Measurements from ENCODE around the gene CCDC188.
A peak's percentile ranks its signal among the peaks of the same experiment; 100 is the strongest.

Gene CCDC188

DNA sequence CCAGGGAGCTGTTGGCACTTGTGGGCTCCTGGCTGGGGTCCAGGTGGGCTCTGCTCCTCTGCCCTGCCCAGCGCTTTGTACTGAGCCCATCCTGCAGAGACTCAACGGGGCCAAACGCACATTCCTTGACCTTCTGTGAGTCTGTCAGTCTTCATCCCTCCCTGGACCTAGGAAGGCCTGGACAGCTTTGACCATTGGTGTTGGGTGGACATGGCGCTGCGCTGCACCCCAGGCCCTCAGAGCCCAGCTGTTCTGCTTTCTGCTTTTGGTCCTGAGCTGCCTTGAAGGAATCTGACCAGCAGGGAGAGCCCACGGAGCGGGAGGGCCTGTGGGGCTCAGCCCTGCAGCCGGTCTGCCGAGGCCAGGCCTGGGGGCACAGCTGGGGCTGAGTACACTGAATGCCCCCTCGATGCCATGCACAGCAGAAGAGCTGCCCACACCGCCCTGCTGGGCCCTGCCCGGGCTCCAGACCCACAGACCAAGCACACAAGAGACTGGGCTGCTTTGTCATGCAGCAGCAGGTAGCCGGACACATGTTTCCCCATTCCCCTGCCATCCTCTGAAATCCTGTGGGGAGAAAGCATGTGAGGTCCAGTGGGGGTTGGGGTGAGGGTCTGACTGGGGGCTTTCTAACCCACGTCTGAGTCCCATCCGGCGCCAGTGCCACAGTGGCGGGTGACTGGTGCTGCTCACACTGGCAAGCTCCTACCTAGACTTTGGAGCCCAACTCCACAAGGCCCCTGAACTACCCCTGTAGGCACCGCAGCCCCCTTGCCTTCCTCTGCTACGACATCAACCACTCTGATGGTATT is 24.1 kb upstream of the CCDC188 start:
- no peak for DNase-seq (ENCODE audit: insufficient read length, low spot score)
- TF ChIP-seq, protein P1, sequence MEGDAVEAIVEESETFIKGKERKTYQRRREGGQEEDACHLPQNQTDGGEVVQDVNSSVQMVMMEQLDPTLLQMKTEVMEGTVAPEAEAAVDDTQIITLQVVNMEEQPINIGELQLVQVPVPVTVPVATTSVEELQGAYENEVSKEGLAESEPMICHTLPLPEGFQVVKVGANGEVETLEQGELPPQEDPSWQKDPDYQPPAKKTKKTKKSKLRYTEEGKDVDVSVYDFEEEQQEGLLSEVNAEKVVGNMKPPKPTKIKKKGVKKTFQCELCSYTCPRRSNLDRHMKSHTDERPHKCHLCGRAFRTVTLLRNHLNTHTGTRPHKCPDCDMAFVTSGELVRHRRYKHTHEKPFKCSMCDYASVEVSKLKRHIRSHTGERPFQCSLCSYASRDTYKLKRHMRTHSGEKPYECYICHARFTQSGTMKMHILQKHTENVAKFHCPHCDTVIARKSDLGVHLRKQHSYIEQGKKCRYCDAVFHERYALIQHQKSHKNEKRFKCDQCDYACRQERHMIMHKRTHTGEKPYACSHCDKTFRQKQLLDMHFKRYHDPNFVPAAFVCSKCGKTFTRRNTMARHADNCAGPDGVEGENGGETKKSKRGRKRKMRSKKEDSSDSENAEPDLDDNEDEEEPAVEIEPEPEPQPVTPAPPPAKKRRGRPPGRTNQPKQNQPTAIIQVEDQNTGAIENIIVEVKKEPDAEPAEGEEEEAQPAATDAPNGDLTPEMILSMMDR (IDR thresholded peaks at IDR 0.05; ENCODE audit: insufficient read depth, missing control alignments): peak; percentile 30
- FAIRE-seq: no peak

DNA sequence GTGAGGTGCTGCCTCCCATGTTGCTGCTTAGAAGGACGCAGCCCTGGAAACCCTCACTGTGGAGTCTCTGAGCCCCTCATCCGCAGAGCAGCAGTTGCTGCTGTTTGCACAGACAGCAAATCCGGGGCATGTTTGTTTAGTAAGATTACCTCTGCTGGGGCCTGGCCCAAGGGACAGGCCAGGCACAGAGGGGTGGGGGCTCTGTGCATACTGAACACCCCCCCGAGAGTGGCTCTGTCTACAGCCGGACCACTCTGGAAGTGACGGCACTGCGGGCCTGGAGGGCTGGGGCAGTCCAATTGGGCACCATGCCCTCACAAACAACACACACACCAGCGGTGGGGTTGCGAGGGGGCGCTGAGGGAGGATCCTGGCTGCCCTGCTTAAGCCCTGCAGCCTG is 22.9 kb upstream of the CCDC188 start:
- DNase-seq (ENCODE audit: insufficient read length, low spot score) (no peak), FAIRE-seq (no peak)
- TF ChIP-seq, protein P1 (IDR thresholded peaks at IDR 0.05; ENCODE audit: insufficient read depth, missing control alignments): no peak

DNA sequence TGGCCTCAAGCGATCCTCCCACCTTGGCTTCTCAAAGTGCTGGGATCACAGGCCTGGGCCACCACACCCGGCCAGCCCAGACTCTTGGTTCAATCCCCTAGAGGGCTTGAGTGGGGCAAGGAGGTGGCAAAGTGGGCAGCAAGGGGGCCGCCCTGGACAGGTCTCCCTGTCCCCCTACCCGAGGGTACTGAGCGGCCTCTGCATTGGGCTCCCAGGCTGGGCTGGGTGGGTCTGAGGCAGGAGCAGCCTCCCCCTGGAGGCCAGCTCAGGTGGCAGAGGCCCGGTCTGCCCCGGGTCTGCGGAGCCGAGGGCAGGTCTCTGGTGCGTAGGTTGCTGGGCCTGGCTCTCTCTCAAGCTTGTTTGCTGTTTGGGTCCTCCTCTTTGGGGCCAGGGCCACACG is 22.4 kb upstream of the CCDC188 start:
- TF ChIP-seq, protein P1 (IDR thresholded peaks at IDR 0.05; ENCODE audit: insufficient read depth, missing control alignments): no peak
- DNase-seq (ENCODE audit: insufficient read length, low spot score): no peak
- FAIRE-seq: no peak

DNA sequence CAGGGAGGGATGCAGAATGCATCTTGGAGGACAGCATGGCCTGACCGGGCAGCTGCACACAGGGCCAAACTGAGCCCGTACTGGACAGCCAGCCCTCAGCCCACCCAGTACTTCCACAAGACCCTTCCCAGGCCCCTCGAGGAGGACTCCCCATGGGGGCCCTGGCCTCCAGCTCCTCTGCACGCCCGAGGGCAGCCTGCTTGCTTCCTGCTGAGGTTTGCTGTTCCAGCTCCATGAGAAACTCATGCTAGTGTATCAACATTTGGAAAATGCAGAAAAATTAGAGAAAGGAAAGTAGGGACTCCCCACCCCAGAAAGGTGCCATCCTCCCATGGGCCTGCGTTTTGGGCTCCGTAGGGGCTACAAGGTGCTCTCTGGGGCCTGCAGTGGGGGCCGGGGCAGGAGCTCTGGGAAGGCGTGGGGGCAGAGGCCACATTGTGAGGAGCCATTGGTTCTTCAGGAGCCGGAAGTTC is 21.3 kb upstream of the CCDC188 start:
- FAIRE-seq: no peak
- DNase-seq (ENCODE audit: insufficient read length, low spot score): no peak
- TF ChIP-seq, protein P1 (IDR thresholded peaks at IDR 0.05; ENCODE audit: insufficient read depth, missing control alignments): no peak

DNA sequence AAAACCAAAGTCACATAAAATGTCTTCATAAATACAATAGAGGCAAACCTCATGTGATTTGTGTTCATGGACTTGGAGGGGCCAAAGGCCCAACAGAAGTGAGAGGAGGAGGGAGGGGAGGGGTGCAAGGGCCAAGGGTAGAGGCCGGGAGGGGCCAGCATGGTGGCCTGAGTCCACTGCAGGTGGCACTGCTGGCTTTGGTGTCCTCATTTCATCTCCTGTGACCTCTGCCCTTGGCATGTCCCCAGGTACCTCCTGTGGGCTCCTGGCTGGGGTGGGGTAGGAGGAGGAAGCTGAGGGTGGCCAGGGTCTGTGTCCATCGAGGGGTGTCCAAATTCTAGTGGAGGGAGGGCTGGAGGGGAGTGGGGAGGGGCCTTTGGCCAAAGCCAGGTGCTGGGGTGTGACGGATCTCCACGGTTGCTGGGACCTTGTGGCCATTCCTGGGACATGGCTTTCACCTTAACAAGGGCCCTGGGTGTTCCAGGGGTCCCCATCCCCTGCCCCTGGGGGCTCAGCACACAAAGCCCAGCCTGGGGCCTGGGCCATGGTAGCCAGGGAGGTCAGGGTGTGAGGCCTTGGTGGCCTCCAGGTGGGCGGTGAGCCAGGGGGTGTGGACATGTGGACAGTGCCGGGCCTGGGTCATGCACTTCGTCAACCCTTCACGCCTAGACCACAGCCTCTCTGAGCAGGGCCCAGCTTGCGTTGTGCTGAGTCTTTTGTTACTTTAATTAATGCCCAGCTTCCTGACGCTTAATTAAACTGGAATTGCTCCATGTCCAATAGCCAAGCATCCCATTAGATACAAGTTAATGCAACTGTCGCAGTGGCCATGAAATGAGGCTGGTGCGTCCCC is 20.7 kb upstream of the CCDC188 start:
- TF ChIP-seq, protein P1 (IDR thresholded peaks at IDR 0.05; ENCODE audit: insufficient read depth, missing control alignments): no peak
- no peak for FAIRE-seq
- no peak for DNase-seq (ENCODE audit: insufficient read length, low spot score)

DNA sequence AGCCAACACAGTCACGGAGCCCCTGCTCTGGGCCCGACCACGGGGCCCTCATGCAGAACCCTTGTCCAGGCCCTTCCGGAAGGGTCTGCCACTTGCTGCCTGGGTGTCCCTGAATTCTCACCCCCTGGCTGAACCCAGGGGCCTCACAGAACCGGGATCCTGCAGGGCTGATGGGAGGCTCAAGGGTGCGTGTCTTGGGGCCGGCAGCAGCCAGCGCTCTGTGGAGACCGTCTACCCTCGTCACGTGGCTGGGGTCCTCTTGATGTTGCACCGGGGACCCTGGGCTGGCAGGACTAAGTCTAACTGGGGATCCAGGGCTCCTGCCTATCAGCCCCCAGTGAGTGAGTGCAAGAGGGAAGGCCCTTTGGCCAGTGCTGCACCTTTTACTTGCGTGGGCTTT is 19.3 kb upstream of the CCDC188 start:
- TF ChIP-seq, protein P1 (IDR thresholded peaks at IDR 0.05; ENCODE audit: insufficient read depth, missing control alignments): no peak
- no peak for FAIRE-seq
- no peak for DNase-seq (ENCODE audit: insufficient read length, low spot score)

All from D721Med (cell line).